PC-9 (cell line): Measurements from ENCODE around the gene CAPN13.

Experiments used
- CTCF ChIP-seq: fragments of 200-600 bp; sonication (generic); conservative IDR thresholded peaks from 2 replicates; pipeline ENCODE4 v1.6.1; 2017; ENCODE audit warnings: mixed run types, antibody characterized with exemption, mild to moderate bottlenecking, moderate library complexity
- EZH2 ChIP-seq: fragments of 200-600 bp; sonication (generic); IDR thresholded peaks from 2 replicates; pipeline ENCODE4 v1.8.0; 2017; ENCODE audit warnings: antibody characterized with exemption, low read depth

- TF ChIP-seq CTCF (no peak), EZH2 (no peak)
Measured at GRCh38 chr2:30801821-30802455, 5.3 kb downstream of the CAPN13 start.
